Activated naive CD8-positive, alpha-beta T cell treated with anti-CD3 and anti-CD28 coated beads, Interleukin-2, amount 50 U/mL, for 16 hours (primary cell): ENCODE data around the gene PPFIBP2.

Source experiments
- DNase-seq: peaks from one replicate; pipeline ENCODE4 v3.0.0-alpha.2; 2020; ENCODE audit warnings: low read depth, low spot score

The PPFIBP2 gene

DNA sequence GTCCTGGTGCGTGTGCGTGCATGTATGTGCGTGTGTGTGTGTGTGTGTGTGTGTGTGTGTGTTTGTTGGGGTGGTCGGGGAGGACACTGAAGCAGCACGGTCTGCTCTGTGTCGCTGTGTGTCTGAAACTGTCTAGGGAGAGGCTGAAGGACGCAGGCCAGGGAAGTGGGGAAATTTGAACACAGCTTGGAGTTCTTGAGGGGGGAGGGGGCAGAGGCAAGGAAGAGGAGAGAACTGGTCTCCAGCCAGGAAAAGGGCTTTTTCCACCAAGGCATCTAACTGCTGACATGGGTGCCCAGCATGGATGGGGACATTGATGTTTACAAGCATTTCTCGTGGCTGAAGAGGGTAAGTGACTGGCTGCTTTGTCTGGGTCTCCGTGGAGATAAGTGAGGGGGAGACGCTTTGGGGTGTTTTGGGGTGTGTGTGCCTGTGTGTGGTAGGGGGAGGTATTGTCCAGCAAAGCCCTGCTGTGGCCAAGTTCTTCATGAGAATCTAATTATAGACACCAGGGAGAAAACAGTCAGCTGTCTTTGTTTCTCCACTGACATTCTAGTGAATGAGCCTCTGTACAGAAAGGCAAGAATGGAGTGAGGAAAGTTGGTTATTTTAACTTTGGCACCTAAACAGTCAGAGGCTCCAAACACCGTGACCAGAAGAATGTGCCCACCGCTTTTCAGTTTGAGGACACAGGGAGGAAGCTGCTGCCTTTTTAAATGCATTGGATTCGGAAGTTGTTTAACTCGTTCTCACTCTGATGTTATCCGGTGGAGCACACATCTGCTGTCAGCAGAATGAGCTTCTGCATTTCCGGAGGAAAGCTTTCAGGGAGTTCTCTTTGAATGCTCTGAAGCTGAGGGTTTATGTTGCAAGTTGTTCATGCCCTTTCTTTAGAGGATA, 63.7 kb downstream of the PPFIBP2 start:
- DNase-seq, result no peak

- DNase-seq, result no peak
These were observed 64.6 kb downstream of the PPFIBP2 start for GRCh38 chr11:7578276-7578955.

- DNase-seq, result no peak
These were observed 65.6 kb downstream of the PPFIBP2 start for GRCh38 chr11:7579361-7579791.

DNA sequence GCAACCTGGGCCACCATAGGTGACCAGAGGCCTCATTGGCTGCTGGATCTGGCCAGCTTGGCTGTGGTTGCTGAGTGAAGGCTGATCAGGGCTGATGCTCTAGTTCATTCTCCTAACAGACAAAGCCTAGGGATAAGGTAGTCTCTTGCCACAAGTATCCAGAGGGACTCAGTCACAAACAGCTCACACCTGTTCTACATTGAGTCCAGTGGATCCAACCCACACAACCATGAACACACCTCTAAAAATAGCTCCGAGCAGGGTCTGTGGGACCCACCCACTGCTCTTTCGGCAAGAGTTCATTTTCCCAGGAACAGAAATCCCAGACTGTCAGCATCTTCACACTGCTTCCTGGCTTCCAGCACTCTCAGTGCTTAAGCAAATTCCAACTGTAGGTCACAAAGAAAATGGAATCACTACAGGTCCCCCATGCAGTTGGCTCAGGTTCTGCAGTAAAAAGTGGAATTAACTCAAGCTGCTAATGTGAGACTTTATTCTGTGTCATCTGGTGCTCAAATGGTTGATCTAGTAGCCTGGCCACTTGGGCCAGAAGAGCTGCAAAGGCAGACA, 67.3 kb downstream of the PPFIBP2 start:
- DNase-seq, result no peak

DNA sequence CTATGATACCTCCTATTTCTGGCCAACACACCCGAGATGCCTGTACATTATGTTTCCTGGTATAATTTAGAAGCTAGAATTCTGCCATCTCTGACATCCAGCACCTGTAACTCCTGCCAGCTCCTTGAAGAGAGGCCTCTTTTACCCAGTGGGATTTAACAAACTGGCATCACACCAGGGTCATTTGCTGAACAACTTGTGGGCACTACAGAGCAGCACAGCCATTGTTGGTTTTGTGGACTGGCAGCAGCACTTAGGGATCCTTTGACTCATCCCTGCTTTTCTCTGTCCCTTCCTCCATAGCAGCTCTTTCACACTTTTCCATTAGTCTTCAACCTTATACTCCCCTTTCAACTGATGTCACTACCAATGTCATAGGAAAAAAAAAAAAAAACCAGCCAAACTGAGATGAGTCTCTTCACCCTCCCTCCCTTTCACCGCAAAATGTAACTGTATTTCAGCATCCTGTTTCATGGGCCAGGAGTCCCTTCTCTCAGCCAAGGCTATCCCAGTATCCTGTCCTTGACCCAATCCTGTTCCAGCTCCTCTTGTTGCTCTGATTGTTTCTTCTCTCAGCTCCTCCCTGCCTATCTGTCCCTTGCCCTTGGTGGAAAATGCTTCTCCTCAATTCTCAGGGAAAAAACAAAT, 68.7 kb downstream of the PPFIBP2 start:
- no peak for DNase-seq

GRCh38 chr11:7583248-7583647, 69.4 kb downstream of the PPFIBP2 start:
- DNase-seq, result no peak

DNA sequence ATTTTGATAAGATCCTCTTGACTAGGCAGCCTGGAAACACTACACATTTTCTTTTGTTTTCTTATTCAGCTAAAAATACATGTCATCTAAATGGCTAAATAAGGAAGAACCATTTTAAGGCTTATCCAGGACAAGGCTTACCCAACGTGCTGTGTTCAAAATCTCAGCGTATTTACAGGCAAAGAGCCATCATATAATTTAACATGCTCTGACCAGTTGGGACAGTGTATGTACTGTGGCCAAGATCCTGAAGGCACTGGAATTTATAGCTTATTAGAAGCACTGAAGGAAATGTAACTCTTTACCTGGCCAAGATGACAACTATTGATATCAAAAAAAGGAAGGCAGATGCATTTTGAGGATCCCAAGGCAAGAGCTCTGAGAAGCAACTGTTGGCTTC, 71.1 kb downstream of the PPFIBP2 start:
- DNase-seq, result no peak

- no peak for DNase-seq
These were observed 72.0 kb downstream of the PPFIBP2 start for GRCh38 chr11:7585816-7586215.

DNA sequence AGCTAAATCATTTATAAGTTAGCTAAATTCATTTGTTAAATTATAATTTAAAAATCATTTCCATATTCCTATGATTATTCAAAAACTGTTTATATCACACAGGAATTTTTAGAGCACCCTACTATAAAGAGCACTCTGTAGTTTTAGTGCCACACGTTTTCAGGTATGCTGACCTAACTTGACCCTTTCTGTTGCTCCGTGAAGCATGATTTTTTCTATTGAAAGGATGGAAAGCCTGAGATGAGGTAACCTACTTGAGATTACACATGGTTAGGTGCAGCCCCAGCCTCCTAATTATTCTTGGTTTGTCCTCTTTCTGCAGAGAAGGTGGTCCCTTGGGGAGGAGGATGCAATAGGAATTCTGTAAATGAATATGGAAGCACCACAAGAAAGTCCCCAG, 72.6 kb downstream of the PPFIBP2 start:
- DNase-seq, result no peak

DNA sequence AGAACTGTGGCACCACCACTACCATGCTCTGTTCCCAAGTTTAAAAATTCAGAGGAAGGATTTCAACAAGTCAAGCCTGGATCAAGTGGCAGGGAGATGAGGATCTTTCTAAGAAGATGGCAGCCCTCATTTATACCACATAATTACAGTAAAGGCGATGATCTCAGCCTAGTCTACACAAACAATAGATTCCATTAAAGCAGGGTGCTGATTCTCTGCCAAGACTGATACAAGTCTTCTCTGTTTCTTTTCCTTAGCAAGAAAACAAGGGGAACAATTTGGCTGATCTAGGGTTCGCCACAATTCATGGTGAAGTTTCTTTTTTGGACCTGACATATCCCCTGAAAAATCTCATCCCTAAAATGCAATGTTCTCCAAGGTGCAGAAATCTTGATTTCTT, 73.9 kb downstream of the PPFIBP2 start:
- no peak for DNase-seq

DNA sequence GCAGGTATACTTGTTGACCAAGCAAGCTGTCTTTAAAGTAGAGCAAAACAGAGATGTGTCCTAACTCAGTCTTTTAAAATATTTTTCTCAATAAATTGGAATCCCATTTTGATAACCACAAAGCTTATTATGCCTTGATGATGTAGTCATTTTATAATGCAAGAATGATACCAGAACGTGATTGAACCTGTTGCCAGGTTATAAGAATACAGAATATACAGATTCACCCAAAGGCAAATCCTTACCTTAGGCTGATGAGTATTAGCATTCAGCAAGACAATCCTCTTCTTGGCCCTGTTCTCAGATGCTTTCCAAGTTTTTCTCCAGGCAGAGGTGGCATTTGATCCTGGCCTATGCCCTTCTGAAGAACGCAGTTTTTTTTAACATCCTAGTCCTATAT, 76.1 kb downstream of the PPFIBP2 start:
- DNase-seq, result no peak

GRCh38 chr11:7590529-7590928, 76.7 kb downstream of the PPFIBP2 start:
- DNase-seq, result no peak

GRCh38 chr11:7591107-7591894, 77.5 kb downstream of the PPFIBP2 start:
- no peak for DNase-seq

GRCh38 chr11:7591987-7592386, 78.2 kb downstream of the PPFIBP2 start:
- DNase-seq, result no peak

DNA sequence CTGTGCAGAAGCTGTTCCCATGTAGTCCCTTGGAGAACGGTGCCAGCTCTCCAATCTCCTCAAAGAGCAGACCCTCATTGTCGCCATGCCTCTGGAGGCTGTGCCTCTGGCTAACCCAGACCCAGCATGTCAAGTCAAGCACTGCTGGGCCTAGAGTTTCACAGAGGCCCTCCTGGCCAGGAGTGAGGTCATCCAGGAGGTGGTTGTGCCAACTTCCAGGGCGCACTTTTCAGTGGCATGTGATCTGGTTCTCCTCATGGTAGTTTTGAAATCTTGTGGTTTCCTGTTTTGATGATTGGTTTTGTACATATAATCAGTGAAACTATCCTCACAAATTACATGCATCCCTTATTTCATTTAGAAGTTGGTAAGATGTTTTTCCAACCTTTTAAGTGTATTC, 78.9 kb downstream of the PPFIBP2 start:
- no peak for DNase-seq

DNA sequence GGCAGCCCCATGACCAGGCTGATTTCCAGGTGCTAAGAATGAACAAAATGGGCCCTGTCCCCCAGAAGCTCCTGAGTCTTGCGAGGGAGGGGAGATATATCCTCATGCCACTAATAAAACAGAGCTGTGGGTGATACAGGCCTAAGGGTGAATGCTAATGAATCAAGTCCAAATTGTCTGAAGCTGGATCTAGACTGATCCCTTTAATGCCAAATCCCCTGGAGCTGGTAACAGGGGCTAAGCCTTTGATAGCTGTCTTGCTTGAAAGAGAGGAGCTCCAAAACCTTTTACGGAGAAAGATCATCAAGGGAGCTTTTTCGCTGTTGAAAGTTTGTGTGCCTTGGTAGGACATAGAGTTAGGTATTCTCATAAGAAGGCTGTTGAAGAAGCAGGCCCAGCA, 79.7 kb downstream of the PPFIBP2 start:
- no peak for DNase-seq

- no peak for DNase-seq
These were observed 81.4 kb downstream of the PPFIBP2 start for GRCh38 chr11:7595016-7595866.

GRCh38 chr11:7595951-7596350, 82.2 kb downstream of the PPFIBP2 start:
- no peak for DNase-seq

DNA sequence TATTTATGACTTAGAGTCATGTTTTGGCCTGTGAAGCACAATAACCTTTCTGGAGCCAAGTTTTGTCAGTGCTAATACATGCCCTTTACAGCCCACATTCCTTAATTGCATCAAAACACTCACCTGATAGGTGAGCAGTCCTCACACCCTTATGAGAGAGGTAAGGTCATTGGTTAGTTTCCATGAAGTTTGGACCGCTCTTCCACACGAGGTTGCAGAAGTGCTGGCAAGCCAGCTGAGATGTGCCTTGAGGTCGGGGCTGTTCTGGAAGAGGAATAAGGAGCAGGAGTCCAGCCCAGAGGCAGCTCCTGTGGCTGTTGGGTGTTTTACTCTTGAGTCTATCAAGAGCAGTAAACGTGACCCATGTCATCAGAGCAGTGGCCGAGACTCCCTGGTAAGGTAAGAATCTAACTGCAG, 83.2 kb downstream of the PPFIBP2 start:
- no peak for DNase-seq

GRCh38 chr11:7597620-7598019, 83.8 kb downstream of the PPFIBP2 start:
- no peak for DNase-seq
